ENCODE data around the gene IL20RA. TPM values are rescaled to one million over a fixed set of nuclear protein-coding genes. Genes with fewer than 3 reads are reported as not detected.

The IL20RA gene
- total and polyA plus RNA-seq, 2 donors from 2014 or later = 0.16 to 0.34 TPM

GRCh38 chr6:137020776-137021175 is 24.0 kb downstream of the IL20RA start:
- Histone ChIP-seq H3K4me3 (ENCODE audit: low read length in 3 of 3) (no peak overlapping the region), H3K4me1 (ENCODE audit: control insufficient read depth in 2 of 3, insufficient read depth in 2 of 3, low read depth in 1 of 3, low read length in 3 of 3) (no peaks in the 10 kb centered on the region), H3K27me3 (ENCODE audit: control insufficient read depth, insufficient read depth, low read length) (no peaks in the 10 kb centered on the region), H3K9me3 (ENCODE audit: control insufficient read depth in 2 of 3, insufficient read depth in 1 of 3, low read length in 3 of 3) (no peaks in the 10 kb centered on the region), H3K9ac (ENCODE audit: low read length in 3 of 3) (no peak overlapping the region), H3K27ac (ENCODE audit: low read depth in 2 of 2, low read length in 2 of 2) (no peak overlapping the region), H3K36me3 (ENCODE audit: control insufficient read depth in 2 of 3, insufficient read depth in 3 of 3, low read length in 3 of 3) (no peaks in the 10 kb centered on the region)
- no peak for DNase-seq
- intact Hi-C loops (cut with DNase I) = no loop called here
- no peak for FAIRE-seq
- no peak for TF ChIP-seq CTCF (IDR thresholded peaks at IDR 0.05; ENCODE audit: borderline replicate concordance, extremely low read depth, insufficient read depth)

- no peaks in the 10 kb centered on the region for H3K9me3 ChIP-seq (ENCODE audit: control insufficient read depth in 2 of 3, insufficient read depth in 1 of 3, low read length in 3 of 3)
- no peak for TF ChIP-seq CTCF (IDR thresholded peaks at IDR 0.05; ENCODE audit: borderline replicate concordance, extremely low read depth, insufficient read depth)
- H3K4me1 ChIP-seq (ENCODE audit: control insufficient read depth in 2 of 3, insufficient read depth in 2 of 3, low read depth in 1 of 3, low read length in 3 of 3) = no peaks in the 10 kb centered on the region
- DNase-seq = no peak
- H3K9ac ChIP-seq (ENCODE audit: low read length in 3 of 3) = no peak overlapping the region
- no peaks in the 10 kb centered on the region for H3K27me3 ChIP-seq (ENCODE audit: control insufficient read depth, insufficient read depth, low read length)
- intact Hi-C loops (cut with DNase I) = no loop called here
- H3K36me3 ChIP-seq (ENCODE audit: control insufficient read depth in 2 of 3, insufficient read depth in 3 of 3, low read length in 3 of 3) = no peaks in the 10 kb centered on the region
- H3K4me3 ChIP-seq (ENCODE audit: low read length in 3 of 3) = no peak overlapping the region
- H3K27ac ChIP-seq (ENCODE audit: low read depth in 2 of 2, low read length in 2 of 2) = no peak overlapping the region
- FAIRE-seq = no peak
These were observed 25.1 kb downstream of the IL20RA start for GRCh38 chr6:137019476-137020272.

- no peak for FAIRE-seq
- no peaks in the 10 kb centered on the region for H3K4me1 ChIP-seq (ENCODE audit: control insufficient read depth in 2 of 3, insufficient read depth in 2 of 3, low read depth in 1 of 3, low read length in 3 of 3)
- intact Hi-C loops (cut with DNase I) = no loop called here
- H3K36me3 ChIP-seq (ENCODE audit: control insufficient read depth in 2 of 3, insufficient read depth in 3 of 3, low read length in 3 of 3) = no peaks in the 10 kb centered on the region
- H3K27me3 ChIP-seq (ENCODE audit: control insufficient read depth, insufficient read depth, low read length) = no peaks in the 10 kb centered on the region
- no peak for DNase-seq
- no peaks in the 10 kb centered on the region for H3K9me3 ChIP-seq (ENCODE audit: control insufficient read depth in 2 of 3, insufficient read depth in 1 of 3, low read length in 3 of 3)
- no peak overlapping the region for H3K27ac ChIP-seq (ENCODE audit: low read depth in 2 of 2, low read length in 2 of 2)
- H3K9ac ChIP-seq (ENCODE audit: low read length in 3 of 3) = no peak overlapping the region
- H3K4me3 ChIP-seq (ENCODE audit: low read length in 3 of 3) = no peak overlapping the region
- no peak for TF ChIP-seq CTCF (IDR thresholded peaks at IDR 0.05; ENCODE audit: borderline replicate concordance, extremely low read depth, insufficient read depth)
These were observed 27.7 kb downstream of the IL20RA start for GRCh38 chr6:137017081-137017480.

All from kidney (tissue), 14 donors.